CD14-positive monocyte (primary cell): ENCODE data around the gene VPS37C. TPM values are rescaled to one million over a fixed set of nuclear protein-coding genes. Genes with fewer than 3 reads are reported as not detected.

Experiments
- DNase-seq, 3 donors: peaks; one replicate each; pipeline ENCODE4 v3.0.0-alpha.2; 2011 to 2022
- H2AFZ ChIP-seq: 2 replicates; pipeline ENCODE4 v1.6.0; 2012; ENCODE audit warnings: mild to moderate bottlenecking, low read depth, low read length, inconsistent platforms; ENCODE audit not compliant: insufficient read depth, poor library complexity, severe bottlenecking
- H3K27ac ChIP-seq, 2 donors: 1 replicate in 1 of 2; 2 replicates in 1 of 2; pipeline ENCODE4 v1.5.1; 2012 to 2013; ENCODE audit warnings: low read length in 2 of 2, control low read depth in 1 of 2, inconsistent platforms in 1 of 2, low read depth in 1 of 2, mild to moderate bottlenecking in 1 of 2
- H3K27me3 ChIP-seq, 2 donors: one replicate each; pipeline versions ENCODE4 v1.6.0 to v1.6.1; 2011 to 2013; ENCODE audit warnings: low read length in 2 of 2; ENCODE audit not compliant: control insufficient read depth in 2 of 2, insufficient read depth in 2 of 2
- H3K36me3 ChIP-seq, 2 donors: replicated peaks in 1 of 2; 1 replicate in 1 of 2; 2 replicates in 1 of 2; pipeline versions ENCODE4 v1.5.1 to v1.6.1; 2012 to 2013; ENCODE audit warnings: low read length in 2 of 2, control low read depth in 1 of 2, inconsistent platforms in 1 of 2, mild to moderate bottlenecking in 1 of 2; ENCODE audit not compliant: insufficient read depth in 2 of 2, control insufficient read depth in 1 of 2
- H3K4me1 ChIP-seq, 2 donors: 1 replicate in 1 of 2; 2 replicates in 1 of 2; pipeline versions ENCODE4 v1.5.1 to v1.6.1; 2012 to 2013; ENCODE audit warnings: low read length in 2 of 2, control low read depth in 1 of 2, inconsistent platforms in 1 of 2, mild to moderate bottlenecking in 1 of 2, moderate library complexity in 1 of 2; ENCODE audit not compliant: insufficient read depth in 2 of 2, control insufficient read depth in 1 of 2
- H3K4me2 ChIP-seq: replicated peaks from 2 replicates; pipeline ENCODE3; 2012; ENCODE audit warnings: low read length, moderate library complexity, mild to moderate bottlenecking; ENCODE audit not compliant: poor library complexity, severe bottlenecking; ENCODE audit errors: extremely low read depth
- H3K4me3 ChIP-seq, 3 experiments: fragments of 200-600 bp in 1 of 3; sonication (generic) in 1 of 3; replicated peaks in 1 of 3; 1 replicate in 2 of 3; 2 replicates in 1 of 3; pipeline ENCODE4 v1.5.1; 2011 to 2013; ENCODE audit warnings: low read length in 3 of 3, mild to moderate bottlenecking in 3 of 3, control low read depth in 2 of 3, low read depth in 2 of 3, inconsistent platforms in 1 of 3, moderate library complexity in 1 of 3
- H3K79me2 ChIP-seq: 2 replicates; pipeline ENCODE4 v1.6.0; 2012; ENCODE audit warnings: mild to moderate bottlenecking, control low read depth, inconsistent platforms, low read length, moderate library complexity; ENCODE audit not compliant: insufficient read depth
- H3K9ac ChIP-seq: 2 replicates; pipeline ENCODE4 v1.6.0; 2017; ENCODE audit warnings: low read length, mild to moderate bottlenecking; ENCODE audit not compliant: insufficient read depth, poor library complexity, severe bottlenecking
- H3K9me3 ChIP-seq, 2 donors: replicated peaks in 1 of 2; 1 replicate in 1 of 2; 2 replicates in 1 of 2; pipeline versions ENCODE4 v1.5.1 to v1.6.1; 2012 to 2013; ENCODE audit warnings: low read length in 2 of 2, control low read depth in 1 of 2; ENCODE audit not compliant: control insufficient read depth in 1 of 2, insufficient read depth in 1 of 2
- H4K20me1 ChIP-seq: 2 replicates; pipeline ENCODE4 v1.6.0; 2012; ENCODE audit warnings: mild to moderate bottlenecking, low read length, control low read depth, moderate library complexity; ENCODE audit not compliant: insufficient read depth
- H3K27ac Mint-ChIP-seq, 7 donors: one replicate each; pipeline ENCODE4 v1.8.0; 2020; ENCODE audit warnings: mild to moderate bottlenecking in 7 of 7, mixed read lengths in 7 of 7, moderate library complexity in 6 of 7, inconsistent platforms in 2 of 7
- H3K27me3 Mint-ChIP-seq, 3 donors: one replicate each; pipeline ENCODE4 v1.8.0; 2021 to 2022; ENCODE audit warnings: low read depth in 3 of 3, mild to moderate bottlenecking in 3 of 3, mixed read lengths in 3 of 3, moderate library complexity in 3 of 3, inconsistent platforms in 1 of 3
- H3K36me3 Mint-ChIP-seq, 2 donors: one replicate each; pipeline ENCODE4 v1.8.0; 2020; ENCODE audit warnings: mixed read lengths in 2 of 2, inconsistent platforms in 1 of 2, mild to moderate bottlenecking in 1 of 2
- H3K4me1 Mint-ChIP-seq: one replicate; pipeline ENCODE4 v1.8.0; 2020; ENCODE audit warnings: mild to moderate bottlenecking, mixed read lengths
- H3K4me3 Mint-ChIP-seq, 2 donors: one replicate each; pipeline ENCODE4 v1.8.0; 2020; ENCODE audit warnings: mild to moderate bottlenecking in 2 of 2, mixed read lengths in 2 of 2, moderate library complexity in 1 of 2
- H3K9me3 Mint-ChIP-seq, 7 donors: one replicate each; pipeline ENCODE4 v1.8.0; 2020 to 2022; ENCODE audit warnings: mixed read lengths in 7 of 7, mild to moderate bottlenecking in 6 of 7, moderate library complexity in 6 of 7, inconsistent platforms in 2 of 7
- WGBS: methylation state at CpG from one replicate; pipeline ENCODE4 v1.1.5; 2013; ENCODE audit warnings: missing lambda C conversion rate; ENCODE audit not compliant: insufficient coverage; 5-methylcytosine and 5-hydroxymethylcytosine counted together
- intact Hi-C, 2 donors: fragments of 100-400 bp; cut with micrococcal nuclease; formaldehyde crosslinking; loops; one replicate each; pipeline versions ENCODE4 v1.15.0 to v1.15.1; 2023
- polyA plus RNA-seq, 3 donors: library from polyadenylated mRNA; depleted of rRNA in 1 of 3; unstranded in 2 of 3; stranded (reverse) in 1 of 3; fragments of 300-500 nt in 2 of 3; fragments of >200 nt in 1 of 3; fragmentation: Illumina TruSeq in 2 of 3; gene quantifications; 1 replicate in 2 of 3; 2 replicates in 1 of 3; pipeline ENCODE4 v1.2.3, GENCODE V29; 2012 to 2021
- TF ChIP-seq, protein P1 (sequence below): fragments of 200-600 bp; IDR thresholded peaks from one replicate; pipeline ENCODE4 v1.8.0; 2022; ENCODE audit warnings: antibody characterized with exemption, mild to moderate bottlenecking

Gene VPS37C
- polyA plus RNA-seq, 3 donors, result 1.9 to 25.1 (median 3.8) TPM

DNA sequence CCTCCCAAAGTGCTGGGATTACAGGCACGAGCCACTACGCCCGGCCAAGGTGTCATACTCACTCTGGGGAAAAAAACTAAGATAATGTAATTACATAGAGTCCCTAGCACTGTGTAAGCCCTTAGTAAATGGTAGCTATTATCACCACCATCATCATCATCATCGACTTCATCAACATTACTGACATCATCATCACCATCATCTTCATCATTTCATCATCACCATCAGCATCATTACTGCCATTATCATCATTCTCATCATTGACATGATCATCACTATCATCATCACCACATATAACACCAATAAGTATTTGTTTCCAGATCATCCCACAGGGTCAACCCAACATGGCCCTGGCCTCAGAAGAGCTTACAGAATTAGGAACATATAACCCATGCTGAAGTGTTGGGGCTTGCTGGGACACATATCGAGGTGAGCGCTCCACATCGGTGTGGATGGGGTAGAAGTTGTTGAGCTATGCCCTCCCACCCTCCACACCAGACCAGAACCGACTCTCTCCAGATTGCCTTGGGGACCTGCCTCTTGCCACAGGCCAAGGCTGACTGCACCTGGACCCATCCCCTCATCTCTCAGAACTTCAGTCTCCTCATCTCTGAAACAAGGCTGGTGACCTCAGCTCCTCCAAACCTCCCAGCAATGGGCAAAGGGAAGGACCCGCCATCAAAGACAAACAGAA is 73.7 kb downstream of the VPS37C start:
- Histone ChIP-seq H3K4me1 (peaks cover 12 to 18% of the 10 kb centered on the region in 2 donors), H3K4me2 (no peak overlapping the region), H3K9me3 (no peaks in the 10 kb centered on the region), H4K20me1 (no peaks in the 10 kb centered on the region), H3K4me3 (no peak overlapping the region), H3K27me3 (no peaks in the 10 kb centered on the region), H2AFZ (no peak overlapping the region), H3K9ac (no peak overlapping the region), H3K27ac (no peak overlapping the region), H3K36me3 (no peaks in the 10 kb centered on the region), H3K79me2 (no peaks in the 10 kb centered on the region)
- no peaks in the 10 kb centered on the region for H3K36me3 Mint-ChIP-seq
- peaks cover 15% of the 10 kb centered on the region for H3K4me1 Mint-ChIP-seq
- H3K4me3 Mint-ChIP-seq, result no peak overlapping the region
- WGBS, result 100% methylated on average over 2 of the region's 9 CpGs
- intact Hi-C loops, result loop anchor here in 1 of 2 donors (5.0 kb wide), 1 partner anchor 40 kb away; no protein-coding TSS in a partner anchor
- peaks cover 3 to 5% (median 4%) of the 10 kb centered on the region in 3 donors for H3K27me3 Mint-ChIP-seq
- no peak for DNase-seq
- H3K27ac Mint-ChIP-seq, result no peak overlapping the region
- TF ChIP-seq, protein P1, sequence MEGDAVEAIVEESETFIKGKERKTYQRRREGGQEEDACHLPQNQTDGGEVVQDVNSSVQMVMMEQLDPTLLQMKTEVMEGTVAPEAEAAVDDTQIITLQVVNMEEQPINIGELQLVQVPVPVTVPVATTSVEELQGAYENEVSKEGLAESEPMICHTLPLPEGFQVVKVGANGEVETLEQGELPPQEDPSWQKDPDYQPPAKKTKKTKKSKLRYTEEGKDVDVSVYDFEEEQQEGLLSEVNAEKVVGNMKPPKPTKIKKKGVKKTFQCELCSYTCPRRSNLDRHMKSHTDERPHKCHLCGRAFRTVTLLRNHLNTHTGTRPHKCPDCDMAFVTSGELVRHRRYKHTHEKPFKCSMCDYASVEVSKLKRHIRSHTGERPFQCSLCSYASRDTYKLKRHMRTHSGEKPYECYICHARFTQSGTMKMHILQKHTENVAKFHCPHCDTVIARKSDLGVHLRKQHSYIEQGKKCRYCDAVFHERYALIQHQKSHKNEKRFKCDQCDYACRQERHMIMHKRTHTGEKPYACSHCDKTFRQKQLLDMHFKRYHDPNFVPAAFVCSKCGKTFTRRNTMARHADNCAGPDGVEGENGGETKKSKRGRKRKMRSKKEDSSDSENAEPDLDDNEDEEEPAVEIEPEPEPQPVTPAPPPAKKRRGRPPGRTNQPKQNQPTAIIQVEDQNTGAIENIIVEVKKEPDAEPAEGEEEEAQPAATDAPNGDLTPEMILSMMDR, result no peak
- peaks cover 0 to 3% (median 0%) of the 10 kb centered on the region in 7 donors for H3K9me3 Mint-ChIP-seq

DNA sequence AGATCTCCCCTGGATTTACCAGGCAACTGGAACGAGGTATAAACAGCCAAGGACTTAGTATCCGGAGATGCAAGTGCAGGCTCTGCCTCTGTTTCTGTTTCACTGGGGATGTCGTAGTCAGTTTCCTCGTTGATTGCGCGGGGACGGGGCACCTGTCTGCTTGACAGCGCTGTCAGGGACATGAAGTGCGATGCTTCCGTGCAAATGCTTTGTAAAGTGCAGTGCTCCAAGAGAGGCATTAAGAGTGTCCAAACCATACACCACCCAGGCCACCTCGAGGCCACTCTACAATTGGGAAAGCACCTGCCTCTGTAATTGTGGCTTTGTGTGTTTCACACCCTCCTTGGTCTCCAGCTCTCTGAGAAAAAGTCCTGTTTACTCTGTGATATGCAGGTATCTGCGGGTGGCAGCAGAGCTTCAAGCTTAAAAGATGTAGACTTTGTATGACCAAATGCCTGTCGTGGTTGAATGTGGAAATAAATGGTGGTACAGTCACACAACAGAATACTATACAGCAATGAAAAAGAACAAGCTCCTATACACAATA is 77.6 kb downstream of the VPS37C start:
- Histone ChIP-seq H3K4me2 (no peak overlapping the region), H3K4me1 (peaks cover 7 to 15% of the 10 kb centered on the region in 2 donors), H3K27me3 (no peaks in the 10 kb centered on the region), H2AFZ (no peak overlapping the region), H4K20me1 (no peaks in the 10 kb centered on the region), H3K79me2 (no peaks in the 10 kb centered on the region), H3K9me3 (no peaks in the 10 kb centered on the region), H3K36me3 (no peaks in the 10 kb centered on the region), H3K27ac (no peak overlapping the region), H3K9ac (no peak overlapping the region), H3K4me3 (no peak overlapping the region)
- intact Hi-C loops, result no loop called here
- H3K4me1 Mint-ChIP-seq, result peaks cover 18% of the 10 kb centered on the region
- H3K27ac Mint-ChIP-seq, result no peak overlapping the region
- DNase-seq, result no peak
- TF ChIP-seq, protein P1, result no peak
- H3K27me3 Mint-ChIP-seq, result peaks cover 3 to 12% (median 12%) of the 10 kb centered on the region in 3 donors
- H3K4me3 Mint-ChIP-seq, result no peak overlapping the region
- H3K36me3 Mint-ChIP-seq, result no peaks in the 10 kb centered on the region
- H3K9me3 Mint-ChIP-seq, result peaks cover 0 to 3% (median 0%) of the 10 kb centered on the region in 7 donors
- 96% methylated on average over 8 of the region's 13 CpGs for WGBS
